Erythroblast (primary cell): ENCODE results near the gene FTSJ1.

Experiments used
- GATA1 ChIP-seq: IDR thresholded peaks from 2 replicates; pipeline ENCODE4 v1.6.1; 2011; ENCODE audit warnings: low read depth, mild to moderate bottlenecking, control low read depth, low read length, moderate library complexity
- POLR2A ChIP-seq: IDR thresholded peaks from 2 replicates; pipeline ENCODE4 v1.6.1; 2011; ENCODE audit warnings: mild to moderate bottlenecking, low read length

DNA sequence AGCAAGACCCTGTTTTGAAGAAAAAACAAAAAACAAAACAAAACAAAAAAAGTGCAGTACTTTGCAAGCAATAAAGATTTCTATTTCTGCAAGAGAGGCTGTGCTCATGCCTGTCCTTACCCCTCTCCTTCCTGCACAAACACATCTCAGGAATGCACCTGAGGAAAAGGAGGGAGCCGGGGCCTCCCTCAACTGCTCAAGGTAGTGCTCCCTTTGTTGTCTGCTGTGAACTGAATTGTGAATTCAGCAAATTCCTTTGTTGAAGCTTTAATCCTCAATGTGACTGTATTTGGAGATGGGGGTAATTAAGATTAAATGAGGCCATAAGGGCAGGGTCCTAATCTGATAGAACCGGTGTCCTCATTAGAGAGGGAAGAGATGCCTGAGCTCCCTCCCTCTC lies 13.9 kb downstream of the FTSJ1 start:
- TF ChIP-seq POLR2A, result no peak
- no peak for TF ChIP-seq GATA1
